ENCODE results near the gene RPA1. TPM values are rescaled to one million over a fixed set of nuclear protein-coding genes. Genes with fewer than 3 reads are reported as not detected.

Gene RPA1
- total and polyA plus RNA-seq, 9 of the 15 experiments (the other 6 are each of a cell fraction or from before 2014, with no cell fraction given) = 25.2 to 125 (median 47.4) TPM

- TF ChIP-seq, protein P1, sequence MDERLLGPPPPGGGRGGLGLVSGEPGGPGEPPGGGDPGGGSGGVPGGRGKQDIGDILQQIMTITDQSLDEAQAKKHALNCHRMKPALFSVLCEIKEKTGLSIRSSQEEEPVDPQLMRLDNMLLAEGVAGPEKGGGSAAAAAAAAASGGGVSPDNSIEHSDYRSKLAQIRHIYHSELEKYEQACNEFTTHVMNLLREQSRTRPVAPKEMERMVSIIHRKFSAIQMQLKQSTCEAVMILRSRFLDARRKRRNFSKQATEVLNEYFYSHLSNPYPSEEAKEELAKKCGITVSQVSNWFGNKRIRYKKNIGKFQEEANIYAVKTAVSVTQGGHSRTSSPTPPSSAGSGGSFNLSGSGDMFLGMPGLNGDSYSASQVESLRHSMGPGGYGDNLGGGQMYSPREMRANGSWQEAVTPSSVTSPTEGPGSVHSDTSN (CRISPR knock-in tag; IDR thresholded peaks at IDR 0.05; ENCODE audit: low read depth) = no peak
- TF ChIP-seq, protein P1 (tag; conservative IDR thresholded peaks at IDR 0.05; ENCODE audit: low read depth) = peak; percentile 55
- TF ChIP-seq, protein P2, sequence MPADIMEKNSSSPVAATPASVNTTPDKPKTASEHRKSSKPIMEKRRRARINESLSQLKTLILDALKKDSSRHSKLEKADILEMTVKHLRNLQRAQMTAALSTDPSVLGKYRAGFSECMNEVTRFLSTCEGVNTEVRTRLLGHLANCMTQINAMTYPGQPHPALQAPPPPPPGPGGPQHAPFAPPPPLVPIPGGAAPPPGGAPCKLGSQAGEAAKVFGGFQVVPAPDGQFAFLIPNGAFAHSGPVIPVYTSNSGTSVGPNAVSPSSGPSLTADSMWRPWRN (IDR thresholded peaks at IDR 0.05; ENCODE audit: low read depth) = no peak
- TF ChIP-seq PRPF4 (IDR thresholded peaks at IDR 0.05; ENCODE audit: insufficient read depth, low read depth, low read length, poor library complexity, severe bottlenecking) (no peak), CAMTA2 (CRISPR knock-in tag; conservative IDR thresholded peaks at IDR 0.05) (no peak), TEAD1 (CRISPR knock-in tag; IDR thresholded peaks at IDR 0.05) (no peak), NFATC3 (IDR thresholded peaks at IDR 0.05) (no peak), CBFA2T3 (IDR thresholded peaks at IDR 0.05) (peak; percentile 50; the same call in 1 of the 2 replicates), ZNF778 (CRISPR knock-in tag; IDR thresholded peaks at IDR 0.05) (no peak), ZNF354B (CRISPR knock-in tag; IDR thresholded peaks at IDR 0.05) (no peak), RHOXF2B (CRISPR knock-in tag; conservative IDR thresholded peaks at IDR 0.05) (no peak), ZEB2 (IDR thresholded peaks at IDR 0.05) (no peak), MAFG (tag; conservative IDR thresholded peaks at IDR 0.05) (0 out of 2 replicates have a peak, but pooled peaks have one; percentile 27), SAFB (IDR thresholded peaks at IDR 0.05; ENCODE audit: borderline replicate concordance, low read depth, low read length) (no peak), ELF2 (CRISPR knock-in tag; IDR thresholded peaks at IDR 0.05) (no peak), ZBTB1 (CRISPR knock-in tag; IDR thresholded peaks at IDR 0.05; ENCODE audit: borderline replicate concordance, low read depth) (no peak), ARID2 (IDR thresholded peaks at IDR 0.05) (no peak), ZNF224 (CRISPR knock-in tag; IDR thresholded peaks at IDR 0.05) (no peak)
- TF ChIP-seq, protein P3, sequence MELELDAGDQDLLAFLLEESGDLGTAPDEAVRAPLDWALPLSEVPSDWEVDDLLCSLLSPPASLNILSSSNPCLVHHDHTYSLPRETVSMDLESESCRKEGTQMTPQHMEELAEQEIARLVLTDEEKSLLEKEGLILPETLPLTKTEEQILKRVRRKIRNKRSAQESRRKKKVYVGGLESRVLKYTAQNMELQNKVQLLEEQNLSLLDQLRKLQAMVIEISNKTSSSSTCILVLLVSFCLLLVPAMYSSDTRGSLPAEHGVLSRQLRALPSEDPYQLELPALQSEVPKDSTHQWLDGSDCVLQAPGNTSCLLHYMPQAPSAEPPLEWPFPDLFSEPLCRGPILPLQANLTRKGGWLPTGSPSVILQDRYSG (tag; conservative IDR thresholded peaks at IDR 0.05; ENCODE audit: low read depth) = no peak
- TF ChIP-seq, protein P4, sequence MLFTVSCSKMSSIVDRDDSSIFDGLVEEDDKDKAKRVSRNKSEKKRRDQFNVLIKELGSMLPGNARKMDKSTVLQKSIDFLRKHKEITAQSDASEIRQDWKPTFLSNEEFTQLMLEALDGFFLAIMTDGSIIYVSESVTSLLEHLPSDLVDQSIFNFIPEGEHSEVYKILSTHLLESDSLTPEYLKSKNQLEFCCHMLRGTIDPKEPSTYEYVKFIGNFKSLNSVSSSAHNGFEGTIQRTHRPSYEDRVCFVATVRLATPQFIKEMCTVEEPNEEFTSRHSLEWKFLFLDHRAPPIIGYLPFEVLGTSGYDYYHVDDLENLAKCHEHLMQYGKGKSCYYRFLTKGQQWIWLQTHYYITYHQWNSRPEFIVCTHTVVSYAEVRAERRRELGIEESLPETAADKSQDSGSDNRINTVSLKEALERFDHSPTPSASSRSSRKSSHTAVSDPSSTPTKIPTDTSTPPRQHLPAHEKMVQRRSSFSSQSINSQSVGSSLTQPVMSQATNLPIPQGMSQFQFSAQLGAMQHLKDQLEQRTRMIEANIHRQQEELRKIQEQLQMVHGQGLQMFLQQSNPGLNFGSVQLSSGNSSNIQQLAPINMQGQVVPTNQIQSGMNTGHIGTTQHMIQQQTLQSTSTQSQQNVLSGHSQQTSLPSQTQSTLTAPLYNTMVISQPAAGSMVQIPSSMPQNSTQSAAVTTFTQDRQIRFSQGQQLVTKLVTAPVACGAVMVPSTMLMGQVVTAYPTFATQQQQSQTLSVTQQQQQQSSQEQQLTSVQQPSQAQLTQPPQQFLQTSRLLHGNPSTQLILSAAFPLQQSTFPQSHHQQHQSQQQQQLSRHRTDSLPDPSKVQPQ (CRISPR knock-in tag; IDR thresholded peaks at IDR 0.05; ENCODE audit: borderline replicate concordance) = no peak
- TF ChIP-seq, protein P5, sequence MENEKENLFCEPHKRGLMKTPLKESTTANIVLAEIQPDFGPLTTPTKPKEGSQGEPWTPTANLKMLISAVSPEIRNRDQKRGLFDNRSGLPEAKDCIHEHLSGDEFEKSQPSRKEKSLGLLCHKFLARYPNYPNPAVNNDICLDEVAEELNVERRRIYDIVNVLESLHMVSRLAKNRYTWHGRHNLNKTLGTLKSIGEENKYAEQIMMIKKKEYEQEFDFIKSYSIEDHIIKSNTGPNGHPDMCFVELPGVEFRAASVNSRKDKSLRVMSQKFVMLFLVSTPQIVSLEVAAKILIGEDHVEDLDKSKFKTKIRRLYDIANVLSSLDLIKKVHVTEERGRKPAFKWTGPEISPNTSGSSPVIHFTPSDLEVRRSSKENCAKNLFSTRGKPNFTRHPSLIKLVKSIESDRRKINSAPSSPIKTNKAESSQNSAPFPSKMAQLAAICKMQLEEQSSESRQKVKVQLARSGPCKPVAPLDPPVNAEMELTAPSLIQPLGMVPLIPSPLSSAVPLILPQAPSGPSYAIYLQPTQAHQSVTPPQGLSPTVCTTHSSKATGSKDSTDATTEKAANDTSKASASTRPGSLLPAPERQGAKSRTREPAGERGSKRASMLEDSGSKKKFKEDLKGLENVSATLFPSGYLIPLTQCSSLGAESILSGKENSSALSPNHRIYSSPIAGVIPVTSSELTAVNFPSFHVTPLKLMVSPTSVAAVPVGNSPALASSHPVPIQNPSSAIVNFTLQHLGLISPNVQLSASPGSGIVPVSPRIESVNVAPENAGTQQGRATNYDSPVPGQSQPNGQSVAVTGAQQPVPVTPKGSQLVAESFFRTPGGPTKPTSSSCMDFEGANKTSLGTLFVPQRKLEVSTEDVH (IDR thresholded peaks at IDR 0.05; ENCODE audit: low read depth, partially characterized antibody) = no peak
Observed at GRCh38 chr17:1839516-1839915, 9.7 kb downstream of the RPA1 start (continued).
